Thyroid gland (tissue), 4 donors: ENCODE data around the gene BCAS3. TPM values are rescaled to one million over a fixed set of nuclear protein-coding genes. Genes with fewer than 3 reads are reported as not detected.

ENCODE experiments used
- DNase-seq, 2 donors: peaks; one replicate each; pipeline ENCODE4 v3.0.0-alpha.2; 2019
- H3K27ac ChIP-seq, 3 donors: fragments of 200-600 bp; sonication (generic); 1 replicate in 2 of 3; 2 replicates in 1 of 3; pipeline ENCODE4 v1.5.1; 2016 to 2019; ENCODE audit warnings: mild to moderate bottlenecking in 1 of 3, moderate library complexity in 1 of 3
- H3K27me3 ChIP-seq: fragments of 200-600 bp; sonication (generic); one replicate; pipeline ENCODE4 v1.5.1; 2019
- H3K36me3 ChIP-seq, 2 donors: fragments of 200-600 bp; sonication (generic); one replicate each; pipeline ENCODE4 v1.5.1; 2016 to 2019
- H3K4me1 ChIP-seq, 2 donors: fragments of 200-600 bp; sonication (generic); one replicate each; pipeline ENCODE4 v1.5.1; 2017 to 2019
- H3K4me3 ChIP-seq, 3 donors: fragments of 200-600 bp; sonication (generic); replicated peaks in 1 of 3; 1 replicate in 2 of 3; 2 replicates in 1 of 3; pipeline ENCODE4 v1.5.1; 2016; ENCODE audit warnings: mild to moderate bottlenecking in 1 of 3
- H3K9me3 ChIP-seq: fragments of 200-600 bp; sonication (generic); one replicate; pipeline ENCODE4 v1.5.1; 2017
- CTCF ChIP-seq, 6 experiments: fragments of 200-600 bp in 3 of 6; fragments of 450-650 bp in 3 of 6; sonication (generic) in 3 of 6; IDR thresholded peaks; one replicate each; pipeline ENCODE4 v1.5.1; 2016 to 2019; ENCODE audit warnings: antibody characterized with exemption in 6 of 6, mild to moderate bottlenecking in 2 of 6, inconsistent platforms in 1 of 6, moderate library complexity in 1 of 6
- POLR2A ChIP-seq, 2 donors: fragments of 450-650 bp; IDR thresholded peaks; one replicate each; pipeline ENCODE4 v1.6.1; 2017; ENCODE audit warnings: antibody characterized with exemption in 2 of 2, mild to moderate bottlenecking in 2 of 2, moderate library complexity in 1 of 2
- WGBS, 2 donors: methylation state at CpG; one replicate each; pipeline ENCODE4 v1.1.5; 2017; 5-methylcytosine and 5-hydroxymethylcytosine counted together
- intact Hi-C: fragments of 100-400 bp; cut with DNase I; formaldehyde crosslinking; loops from one replicate; pipeline ENCODE4 v1.15.1; 2023
- total RNA-seq, 4 donors: library from RNA; depleted of rRNA; stranded (reverse); fragments of >200 nt; gene quantifications; one replicate each; pipeline ENCODE4 v1.2.3, GENCODE V29; 2016

BCAS3 gene
- total RNA-seq, 4 donors from 2014 or later: 41.8 to 78.7 (median 51.6) TPM

DNA sequence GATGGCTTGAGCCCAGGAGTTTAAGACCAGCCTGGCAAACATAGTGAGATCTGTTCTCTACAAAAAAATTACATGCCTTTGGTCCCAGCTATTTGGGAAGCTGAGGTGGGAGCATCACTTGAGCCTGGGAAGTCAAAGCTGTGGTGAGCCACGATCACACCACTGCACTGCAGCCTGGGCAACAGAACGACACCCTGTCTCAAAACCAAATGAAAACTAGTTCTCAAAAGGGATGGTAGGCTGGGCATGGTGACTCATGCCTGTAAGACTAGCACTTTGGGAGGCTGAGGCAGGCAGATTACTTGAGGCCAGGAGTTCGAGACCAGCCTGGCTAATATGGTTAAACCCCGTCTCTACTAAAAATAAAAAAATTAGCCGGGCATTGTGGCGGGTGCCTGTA, 46.5 kb upstream of the BCAS3 start:
- TF ChIP-seq POLR2A (IDR thresholded peaks at IDR 0.05) (no peak), CTCF (IDR thresholded peaks at IDR 0.05) (no peak)
- no peak overlapping the region for H3K4me3 ChIP-seq
- DNase-seq: no peak
- no peaks in the 10 kb centered on the region for H3K27me3 ChIP-seq
- H3K36me3 ChIP-seq: peaks cover 6 to 8% of the 10 kb centered on the region in 2 donors
- H3K9me3 ChIP-seq: no peaks in the 10 kb centered on the region
- no peak overlapping the region for H3K27ac ChIP-seq
- intact Hi-C loops: no loop called here
- 96 to 98% methylated on average over 6 of the region's 6 CpGs for WGBS, 2 donors
- H3K4me1 ChIP-seq: peaks cover 0 to 3% of the 10 kb centered on the region in 2 donors

- no peaks in the 10 kb centered on the region for H3K27me3 ChIP-seq
- peaks cover 0 to 6% of the 10 kb centered on the region in 2 donors for H3K4me1 ChIP-seq
- no peak overlapping the region for H3K4me3 ChIP-seq
- no peak for DNase-seq
- TF ChIP-seq POLR2A (IDR thresholded peaks at IDR 0.05) (no peak), CTCF (IDR thresholded peaks at IDR 0.05) (no peak)
- no peak overlapping the region for H3K27ac ChIP-seq
- H3K9me3 ChIP-seq: no peaks in the 10 kb centered on the region
- intact Hi-C loops: loop anchor here (5.0 kb wide), 1 partner anchor 165 kb away; no protein-coding TSS in a partner anchor
- H3K36me3 ChIP-seq: peaks cover 8% of the 10 kb centered on the region in 2 donors
- WGBS, 2 donors: 86 to 90% methylated on average over 2 of the region's 2 CpGs
These were observed 40.0 kb upstream of the BCAS3 start for GRCh38 chr17:60637683-60638082.

- Histone ChIP-seq H3K4me3 (no peak overlapping the region), H3K9me3 (no peaks in the 10 kb centered on the region), H3K27ac (no peak overlapping the region), H3K27me3 (no peaks in the 10 kb centered on the region), H3K4me1 (peaks cover 0 to 6% of the 10 kb centered on the region in 2 donors), H3K36me3 (peaks cover 8% of the 10 kb centered on the region in 2 donors)
- no peak for DNase-seq
- intact Hi-C loops: loop anchor here (5.0 kb wide), 1 partner anchor 167 kb away; no protein-coding TSS in a partner anchor
- TF ChIP-seq CTCF (IDR thresholded peaks at IDR 0.05): no peak
- TF ChIP-seq POLR2A (IDR thresholded peaks at IDR 0.05): no peak
- WGBS, 2 donors: 75 to 81% methylated on average over 4 of the region's 4 CpGs
These were observed 38.7 kb upstream of the BCAS3 start for GRCh38 chr17:60639019-60639330.

DNA sequence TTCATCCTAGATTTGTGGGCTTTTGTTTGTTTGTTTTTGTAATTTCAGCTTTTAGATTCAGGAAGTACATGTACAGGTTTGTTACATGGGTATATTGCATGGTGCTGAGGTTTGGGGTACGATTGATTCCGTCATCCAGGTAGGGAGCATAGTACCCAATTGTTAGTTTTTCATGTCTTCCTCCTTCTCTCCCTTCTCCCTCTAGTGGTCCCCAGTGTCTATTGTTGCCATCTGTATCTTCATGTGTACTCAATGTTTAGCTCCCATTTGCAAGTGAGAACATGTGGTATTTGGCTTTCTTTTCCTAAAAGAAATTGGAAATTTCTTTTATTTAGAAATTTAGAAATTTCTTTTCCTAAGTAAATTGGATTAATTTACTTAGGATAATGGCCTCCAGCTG, 37.1 kb upstream of the BCAS3 start:
- Histone ChIP-seq H3K4me1 (peaks cover 0 to 6% of the 10 kb centered on the region in 2 donors), H3K9me3 (no peaks in the 10 kb centered on the region), H3K27ac (no peak overlapping the region), H3K27me3 (no peaks in the 10 kb centered on the region), H3K36me3 (peaks cover 0 to 8% of the 10 kb centered on the region in 2 donors), H3K4me3 (no peak overlapping the region)
- intact Hi-C loops: loop anchor here (10.0 kb wide), 1 partner anchor 66 kb away; no protein-coding TSS in a partner anchor
- WGBS, 2 donors: 90 to 91% methylated on average over 2 of the region's 2 CpGs
- peak in 1 of 6 experiments; percentile 14 for TF ChIP-seq CTCF (IDR thresholded peaks at IDR 0.05)
- no peak for TF ChIP-seq POLR2A (IDR thresholded peaks at IDR 0.05)
- no peak for DNase-seq

GRCh38 chr17:60641126-60641525, 36.5 kb upstream of the BCAS3 start:
- H3K36me3 ChIP-seq: peaks cover 0 to 1% of the 10 kb centered on the region in 2 donors
- 94 to 95% methylated on average over 3 of the region's 3 CpGs for WGBS, 2 donors
- intact Hi-C loops: loop anchor here (10.0 kb wide), 1 partner anchor 66 kb away; no protein-coding TSS in a partner anchor

More at GRCh38 chr17:60641126-60641525, 36.5 kb upstream of the BCAS3 start:
- Histone ChIP-seq H3K4me3 (no peak overlapping the region), H3K27me3 (no peaks in the 10 kb centered on the region), H3K4me1 (peaks cover 0 to 10% of the 10 kb centered on the region in 2 donors), H3K27ac (no peak overlapping the region), H3K9me3 (no peaks in the 10 kb centered on the region)
- TF ChIP-seq POLR2A (IDR thresholded peaks at IDR 0.05) (no peak), CTCF (IDR thresholded peaks at IDR 0.05) (no peak)
- DNase-seq: no peak
